Chondrocyte (in vitro differentiated cells): Measurements from ENCODE around the gene MRPL58. TPM values are rescaled to one million over a fixed set of nuclear protein-coding genes. Genes with fewer than 3 reads are reported as not detected.

Source experiments
- DNase-seq: peaks from one replicate; pipeline ENCODE4 v3.0.0; 2021; ENCODE audit warnings: mixed read lengths, low spot score
- H3K27ac Mint-ChIP-seq: one replicate; pipeline ENCODE4 v1.8.0; 2021; ENCODE audit warnings: mild to moderate bottlenecking, moderate library complexity, mixed read lengths; ENCODE audit not compliant: unreplicated experiment
- H3K27me3 Mint-ChIP-seq: 2 replicates; pipeline ENCODE4 v1.8.0; 2021; ENCODE audit warnings: low read depth, mixed read lengths
- H3K36me3 Mint-ChIP-seq: 2 replicates; pipeline ENCODE4 v1.8.0; 2021; ENCODE audit warnings: low read depth, mixed read lengths
- H3K4me1 Mint-ChIP-seq: 2 replicates; pipeline ENCODE4 v1.8.0; 2021; ENCODE audit warnings: low read depth, mild to moderate bottlenecking, mixed read lengths
- H3K4me3 Mint-ChIP-seq: one replicate; pipeline ENCODE4 v1.8.0; 2021; ENCODE audit warnings: mild to moderate bottlenecking, moderate library complexity, mixed read lengths; ENCODE audit not compliant: unreplicated experiment
- H3K9me3 Mint-ChIP-seq: 2 replicates; pipeline ENCODE4 v1.8.0; 2021; ENCODE audit warnings: low read depth, mixed read lengths
- total RNA-seq: library from RNA; stranded (reverse); gene quantifications from 3 replicates; pipeline ENCODE4 v1.2.1, GENCODE V29; 2021
- TF ChIP-seq, protein P1 (sequence below): fragments of 200-600 bp; sonication (generic); IDR thresholded peaks from 2 replicates; pipeline ENCODE4 v1.5.0; 2021; ENCODE audit warnings: antibody characterized with exemption, mild to moderate bottlenecking, moderate library complexity

The MRPL58 gene
- total RNA-seq, 1 donor from 2014 or later, result 18.9 TPM

DNA sequence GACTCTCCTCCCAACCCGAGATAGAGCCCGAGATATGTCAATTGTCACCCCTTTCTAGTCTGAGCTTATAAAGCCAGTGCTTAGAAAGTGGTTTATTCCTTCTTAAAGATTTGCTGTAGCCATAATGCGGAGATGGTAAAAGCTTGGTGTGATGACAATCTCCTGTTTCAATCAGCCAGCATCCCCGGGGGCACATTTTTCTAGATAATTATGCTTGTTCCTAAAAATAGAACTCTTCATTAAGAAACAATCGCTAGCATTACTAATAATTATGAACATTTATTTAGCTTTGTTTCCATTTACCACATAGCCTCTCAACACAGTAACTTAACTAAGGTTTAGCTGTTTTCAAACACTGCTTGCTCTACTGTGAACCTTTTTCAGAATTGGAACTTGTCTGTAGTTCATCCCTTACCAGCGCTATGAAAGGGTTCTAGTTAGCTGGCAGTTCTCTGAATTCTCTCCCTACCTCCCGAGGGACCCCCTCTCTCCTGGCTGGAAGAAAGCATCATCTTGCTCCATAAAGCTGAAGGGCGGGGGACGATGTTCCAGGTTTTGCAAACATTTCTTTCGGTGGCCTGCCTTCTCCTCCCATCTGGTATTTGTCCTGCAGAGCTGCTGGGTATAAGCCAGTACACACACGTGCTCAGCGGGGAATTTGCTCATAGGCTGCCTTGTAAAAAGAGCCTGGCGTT is 922 bp upstream of the MRPL58 start:
- peak overlapping the region; percentile 96 for H3K27ac Mint-ChIP-seq
- H3K36me3 Mint-ChIP-seq, result peaks cover 3% of the 10 kb centered on the region
- TF ChIP-seq, protein P1, sequence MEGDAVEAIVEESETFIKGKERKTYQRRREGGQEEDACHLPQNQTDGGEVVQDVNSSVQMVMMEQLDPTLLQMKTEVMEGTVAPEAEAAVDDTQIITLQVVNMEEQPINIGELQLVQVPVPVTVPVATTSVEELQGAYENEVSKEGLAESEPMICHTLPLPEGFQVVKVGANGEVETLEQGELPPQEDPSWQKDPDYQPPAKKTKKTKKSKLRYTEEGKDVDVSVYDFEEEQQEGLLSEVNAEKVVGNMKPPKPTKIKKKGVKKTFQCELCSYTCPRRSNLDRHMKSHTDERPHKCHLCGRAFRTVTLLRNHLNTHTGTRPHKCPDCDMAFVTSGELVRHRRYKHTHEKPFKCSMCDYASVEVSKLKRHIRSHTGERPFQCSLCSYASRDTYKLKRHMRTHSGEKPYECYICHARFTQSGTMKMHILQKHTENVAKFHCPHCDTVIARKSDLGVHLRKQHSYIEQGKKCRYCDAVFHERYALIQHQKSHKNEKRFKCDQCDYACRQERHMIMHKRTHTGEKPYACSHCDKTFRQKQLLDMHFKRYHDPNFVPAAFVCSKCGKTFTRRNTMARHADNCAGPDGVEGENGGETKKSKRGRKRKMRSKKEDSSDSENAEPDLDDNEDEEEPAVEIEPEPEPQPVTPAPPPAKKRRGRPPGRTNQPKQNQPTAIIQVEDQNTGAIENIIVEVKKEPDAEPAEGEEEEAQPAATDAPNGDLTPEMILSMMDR, result no peak
- H3K4me1 Mint-ChIP-seq, result peaks cover 29% of the 10 kb centered on the region
- no peaks in the 10 kb centered on the region for H3K27me3 Mint-ChIP-seq
- H3K4me3 Mint-ChIP-seq, result peak overlapping the region; percentile 95
- DNase-seq, result no peak
- no peaks in the 10 kb centered on the region for H3K9me3 Mint-ChIP-seq

DNA sequence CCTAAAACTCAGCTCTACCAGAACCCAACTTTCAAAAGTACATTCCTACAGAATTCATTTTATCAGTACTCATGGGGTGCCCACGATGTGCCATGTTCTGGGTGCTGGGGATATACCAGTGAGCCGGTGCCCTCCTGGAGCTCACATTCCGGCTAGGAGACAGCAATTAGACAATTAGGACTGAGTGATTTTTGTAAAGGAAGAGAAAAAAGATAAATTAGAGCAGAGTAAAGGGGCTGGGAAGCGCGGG is 449 bp upstream of the MRPL58 start:
- no peaks in the 10 kb centered on the region for H3K9me3 Mint-ChIP-seq
- DNase-seq, result no peak
- no peaks in the 10 kb centered on the region for H3K27me3 Mint-ChIP-seq
- peaks cover 7% of the 10 kb centered on the region for H3K36me3 Mint-ChIP-seq
- peak overlapping the region; percentile 96 for H3K27ac Mint-ChIP-seq
- peak overlapping the region; percentile 95 for H3K4me3 Mint-ChIP-seq
- TF ChIP-seq, protein P1, result no peak
- H3K4me1 Mint-ChIP-seq, result peaks cover 29% of the 10 kb centered on the region

DNA sequence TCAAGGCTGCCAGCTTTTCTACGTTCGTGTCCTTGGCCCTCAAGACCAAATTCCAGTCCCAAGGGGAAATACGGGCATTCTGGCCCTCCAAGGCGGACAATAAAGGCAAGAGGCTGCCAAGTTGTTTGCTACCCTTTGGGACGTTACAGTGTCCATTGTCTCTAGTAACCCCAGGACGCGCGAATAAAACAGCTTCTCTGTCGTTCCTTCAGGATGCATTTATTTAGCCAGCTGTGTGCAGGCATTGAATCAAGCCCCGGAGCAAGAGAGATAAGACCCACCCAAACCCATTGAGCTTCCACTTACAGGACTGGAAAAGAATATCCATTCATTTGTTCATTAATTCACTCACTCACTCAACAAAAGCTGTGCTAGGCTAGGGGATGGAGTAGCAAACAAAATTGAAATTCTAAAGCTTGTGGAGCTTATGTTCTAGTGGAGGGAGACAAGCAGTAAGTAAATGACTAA is 656 bp downstream of the MRPL58 start:
- TF ChIP-seq, protein P1, result no peak
- Mint-ChIP-seq H3K27me3 (no peaks in the 10 kb centered on the region), H3K4me3 (peak overlapping the region; percentile 95), H3K27ac (peak overlapping the region; percentile 92), H3K4me1 (peaks cover 29% of the 10 kb centered on the region), H3K9me3 (no peaks in the 10 kb centered on the region), H3K36me3 (peaks cover 8% of the 10 kb centered on the region)
- no peak for DNase-seq

DNA sequence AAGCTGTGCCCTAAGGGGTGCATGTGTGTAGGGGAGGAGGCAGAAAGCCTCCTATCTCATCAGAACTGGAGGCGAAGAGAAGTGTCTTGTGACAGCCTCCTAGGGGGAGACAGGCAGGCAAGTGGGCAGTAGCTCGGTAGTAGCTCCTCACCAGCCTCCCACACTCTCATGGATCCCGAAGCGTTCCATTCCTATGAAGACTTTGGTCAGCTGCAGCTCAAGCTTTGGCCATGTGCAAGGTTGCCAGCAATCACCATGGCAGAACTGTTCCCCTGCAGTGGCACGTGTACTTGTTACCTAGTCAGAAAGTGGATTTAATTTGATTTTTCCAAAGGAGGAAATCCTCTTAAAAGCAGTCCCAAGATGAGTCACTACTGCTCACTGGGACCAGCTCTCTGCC is 6.7 kb downstream of the MRPL58 start:
- no peaks in the 10 kb centered on the region for H3K9me3 Mint-ChIP-seq
- TF ChIP-seq, protein P1, result no peak
- H3K27ac Mint-ChIP-seq, result no peak overlapping the region
- H3K4me1 Mint-ChIP-seq, result peaks cover 4% of the 10 kb centered on the region
- no peak for DNase-seq
- H3K36me3 Mint-ChIP-seq, result peaks cover 31% of the 10 kb centered on the region
- no peaks in the 10 kb centered on the region for H3K27me3 Mint-ChIP-seq
- H3K4me3 Mint-ChIP-seq, result no peak overlapping the region

DNA sequence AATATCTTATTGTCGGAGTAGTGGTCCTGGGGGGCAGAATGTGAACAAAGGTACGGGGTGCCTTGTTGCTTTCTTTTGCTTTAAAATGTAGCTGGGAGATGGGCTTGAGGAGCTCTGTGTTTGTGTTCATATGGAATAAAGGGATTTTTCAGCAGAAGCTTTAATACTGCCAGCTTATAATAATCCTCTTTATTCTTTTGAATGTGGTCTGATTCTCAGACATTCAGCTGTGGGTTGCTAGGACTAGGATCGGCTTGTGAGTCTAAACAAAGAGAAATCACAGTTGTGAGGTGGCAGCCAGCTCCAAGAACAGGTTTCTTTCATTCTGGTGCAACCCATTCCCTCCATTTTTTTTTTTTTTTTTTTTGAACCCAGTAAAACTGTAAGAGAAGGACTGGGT is 7.2 kb downstream of the MRPL58 start:
- Mint-ChIP-seq H3K27me3 (no peaks in the 10 kb centered on the region), H3K4me1 (peaks cover 2% of the 10 kb centered on the region), H3K4me3 (no peak overlapping the region), H3K9me3 (no peaks in the 10 kb centered on the region), H3K36me3 (peaks cover 31% of the 10 kb centered on the region), H3K27ac (no peak overlapping the region)
- DNase-seq, result no peak
- TF ChIP-seq, protein P1, result no peak
